ENCODE data around the gene SPDYE2B.
"Not testable (repeated sequence)": the region's sequence is repeated elsewhere in the genome, so short reads cannot be mapped to it uniquely, and the experiment has no call there.

DNA sequence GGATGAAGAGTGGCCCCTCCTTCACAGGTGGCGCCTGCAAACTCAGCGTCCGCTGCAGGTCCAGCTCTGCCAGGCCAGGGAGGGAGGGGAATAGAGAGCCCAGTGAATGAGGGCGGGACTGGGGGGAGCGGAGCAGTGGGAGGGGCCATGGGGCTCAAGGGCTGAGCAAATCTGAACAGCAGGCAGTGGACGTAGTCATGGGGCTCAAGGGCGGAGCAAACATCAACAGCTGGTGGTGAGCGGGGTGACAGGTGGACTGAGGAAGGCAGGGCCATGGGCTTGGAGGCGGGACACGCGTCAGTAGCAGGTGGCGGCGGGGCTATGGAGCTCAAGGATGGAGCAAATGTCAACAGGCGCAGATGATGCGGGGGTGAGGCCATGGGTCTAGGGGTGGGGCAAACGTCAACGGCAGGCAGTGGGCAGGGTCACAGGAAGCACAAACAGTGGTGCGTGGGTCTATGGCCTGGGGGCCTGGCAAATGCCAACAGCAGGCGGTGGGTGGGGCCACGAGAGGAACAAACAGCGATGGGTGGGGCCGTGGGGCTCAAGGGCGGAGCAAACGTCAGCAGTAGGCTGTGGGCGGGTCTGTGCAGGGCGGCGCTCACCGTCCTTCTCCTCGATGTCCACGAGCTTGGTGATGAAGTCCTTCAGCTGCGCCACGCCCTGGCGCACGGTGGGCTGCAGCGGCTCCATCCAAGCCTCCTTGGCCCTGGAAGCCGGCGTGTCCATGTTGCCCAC is 38.3 kb downstream of the SPDYE2B start:
- TF ChIP-seq, protein P1, sequence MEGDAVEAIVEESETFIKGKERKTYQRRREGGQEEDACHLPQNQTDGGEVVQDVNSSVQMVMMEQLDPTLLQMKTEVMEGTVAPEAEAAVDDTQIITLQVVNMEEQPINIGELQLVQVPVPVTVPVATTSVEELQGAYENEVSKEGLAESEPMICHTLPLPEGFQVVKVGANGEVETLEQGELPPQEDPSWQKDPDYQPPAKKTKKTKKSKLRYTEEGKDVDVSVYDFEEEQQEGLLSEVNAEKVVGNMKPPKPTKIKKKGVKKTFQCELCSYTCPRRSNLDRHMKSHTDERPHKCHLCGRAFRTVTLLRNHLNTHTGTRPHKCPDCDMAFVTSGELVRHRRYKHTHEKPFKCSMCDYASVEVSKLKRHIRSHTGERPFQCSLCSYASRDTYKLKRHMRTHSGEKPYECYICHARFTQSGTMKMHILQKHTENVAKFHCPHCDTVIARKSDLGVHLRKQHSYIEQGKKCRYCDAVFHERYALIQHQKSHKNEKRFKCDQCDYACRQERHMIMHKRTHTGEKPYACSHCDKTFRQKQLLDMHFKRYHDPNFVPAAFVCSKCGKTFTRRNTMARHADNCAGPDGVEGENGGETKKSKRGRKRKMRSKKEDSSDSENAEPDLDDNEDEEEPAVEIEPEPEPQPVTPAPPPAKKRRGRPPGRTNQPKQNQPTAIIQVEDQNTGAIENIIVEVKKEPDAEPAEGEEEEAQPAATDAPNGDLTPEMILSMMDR (IDR thresholded peaks at IDR 0.05) = not testable (repeated sequence)
- not testable (repeated sequence) for TF ChIP-seq POLR2A (IDR thresholded peaks at IDR 0.05)
